ENCODE measurements around the gene LGALS7. TPM values are rescaled to one million over a fixed set of nuclear protein-coding genes. Genes with fewer than 3 reads are reported as not detected.
"Not testable (repeated sequence)": the region's sequence is repeated elsewhere in the genome, so short reads cannot be mapped to it uniquely, and the experiment has no call there.

The LGALS7 gene
- not detected in 2 replicates for total RNA-seq

DNA sequence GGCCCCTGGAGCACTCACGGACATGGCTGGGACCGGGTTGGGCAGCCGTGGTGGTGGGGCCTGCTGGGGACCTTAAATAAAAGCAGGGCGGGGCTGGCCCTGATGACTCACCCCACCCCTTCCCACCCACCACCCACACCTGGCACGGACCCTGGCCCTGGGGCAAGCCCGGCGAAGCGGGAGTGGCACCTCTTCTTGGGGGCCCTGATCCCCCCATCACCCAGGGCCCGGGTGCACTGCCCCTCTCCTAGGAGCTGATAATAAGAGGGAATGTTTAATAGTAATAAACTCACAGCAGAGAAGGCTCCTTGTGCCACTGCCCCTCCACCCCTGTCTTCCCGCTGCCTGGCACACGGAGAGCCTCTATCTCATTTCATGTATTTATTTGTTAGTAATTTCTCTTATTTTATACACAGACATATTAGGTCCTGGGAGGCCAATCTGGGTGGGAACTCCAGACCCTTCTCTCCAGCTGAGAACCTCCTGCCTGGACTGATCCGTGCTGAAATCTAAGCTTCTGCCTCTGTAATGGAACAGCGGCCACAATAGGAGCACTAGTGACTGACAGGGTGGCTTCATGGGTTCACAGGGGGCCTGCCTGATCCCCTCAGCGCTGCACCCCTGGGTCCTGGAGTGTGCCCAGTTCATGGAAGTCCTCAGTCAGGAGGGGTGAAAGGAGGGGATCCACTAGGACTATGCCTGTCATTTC, at the start of gene LGALS7:
LGALS7 (minus strand) TSS at position 49 of the 709 bp plus-strand sequence; CDS start at position 24, 25 bp downstream.
- no peak within 1 kb of the TSS for H3K27ac Mint-ChIP-seq
- peaks cover 6% of the 10 kb centered on the region for H3K4me1 Mint-ChIP-seq
- intact Hi-C loops (cut with micrococcal nuclease) = no loop called here
- no peaks in the 10 kb centered on the region for H3K9me3 Mint-ChIP-seq
- H3K4me3 Mint-ChIP-seq = no peak within 1 kb of the TSS
- H3K27me3 Mint-ChIP-seq = peaks cover 1% of the 10 kb centered on the region
- no peaks in the 10 kb centered on the region for H3K36me3 Mint-ChIP-seq (ENCODE audit: low read depth)
- DNase-seq = no peak

GRCh38 chr19:38821230-38821825, 48.0 kb upstream of the LGALS7 start:
- H3K9me3 Mint-ChIP-seq; H3K4me1 Mint-ChIP-seq; H3K27ac Mint-ChIP-seq; H3K4me3 Mint-ChIP-seq; H3K27me3 Mint-ChIP-seq; intact Hi-C loops (cut with micrococcal nuclease); DNase-seq: not testable (repeated sequence)
- peaks cover 46% of the 10 kb centered on the region for H3K36me3 Mint-ChIP-seq (ENCODE audit: low read depth)

DNA sequence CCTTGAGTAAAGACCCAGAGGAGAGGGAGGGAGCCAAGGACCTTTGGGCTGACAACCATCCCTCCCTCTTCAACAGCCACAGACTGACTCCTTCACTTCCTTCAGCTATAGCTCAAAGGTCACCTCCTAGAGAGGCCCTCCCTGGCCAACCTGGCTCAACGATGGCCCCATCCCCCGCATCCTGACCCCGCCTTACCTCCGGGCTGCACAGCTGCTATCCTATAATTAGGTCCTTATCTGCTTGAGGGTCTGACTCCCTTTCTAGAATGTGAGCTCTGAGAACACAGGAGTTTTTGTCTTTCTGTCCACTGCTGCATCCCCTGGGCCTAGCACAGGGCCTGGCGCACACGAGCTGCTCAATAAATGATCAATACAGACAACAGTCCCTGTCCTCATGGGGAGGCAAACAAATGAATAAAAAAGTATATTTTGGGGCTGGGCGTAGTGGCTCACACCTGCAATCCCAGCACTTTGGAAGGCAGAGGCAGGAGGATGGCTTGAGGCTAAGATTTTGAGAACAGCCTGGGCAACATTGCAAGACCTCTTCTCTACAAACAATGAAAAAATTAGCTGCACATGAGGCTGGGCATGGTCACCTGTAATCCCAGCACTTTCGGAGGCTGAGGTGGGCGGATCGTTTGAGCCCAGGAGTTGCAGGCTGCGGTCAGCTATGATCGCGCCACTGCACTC, 46.1 kb upstream of the LGALS7 start:
- Mint-ChIP-seq H3K4me1 (no peaks in the 10 kb centered on the region), H3K9me3 (no peaks in the 10 kb centered on the region), H3K27ac (no peak overlapping the region), H3K4me3 (no peak overlapping the region), H3K36me3 (ENCODE audit: low read depth) (peaks cover 49% of the 10 kb centered on the region), H3K27me3 (no peaks in the 10 kb centered on the region)
- intact Hi-C loops (cut with micrococcal nuclease) = no loop called here
- no peak for DNase-seq

GRCh38 chr19:38817081-38817480, 43.8 kb upstream of the LGALS7 start:
- intact Hi-C loops (cut with micrococcal nuclease) = no loop called here
- Mint-ChIP-seq H3K4me1 (no peaks in the 10 kb centered on the region), H3K27ac (no peak overlapping the region), H3K9me3 (no peaks in the 10 kb centered on the region), H3K4me3 (no peak overlapping the region), H3K27me3 (no peaks in the 10 kb centered on the region), H3K36me3 (ENCODE audit: low read depth) (peaks cover 29% of the 10 kb centered on the region)
- no peak for DNase-seq

DNA sequence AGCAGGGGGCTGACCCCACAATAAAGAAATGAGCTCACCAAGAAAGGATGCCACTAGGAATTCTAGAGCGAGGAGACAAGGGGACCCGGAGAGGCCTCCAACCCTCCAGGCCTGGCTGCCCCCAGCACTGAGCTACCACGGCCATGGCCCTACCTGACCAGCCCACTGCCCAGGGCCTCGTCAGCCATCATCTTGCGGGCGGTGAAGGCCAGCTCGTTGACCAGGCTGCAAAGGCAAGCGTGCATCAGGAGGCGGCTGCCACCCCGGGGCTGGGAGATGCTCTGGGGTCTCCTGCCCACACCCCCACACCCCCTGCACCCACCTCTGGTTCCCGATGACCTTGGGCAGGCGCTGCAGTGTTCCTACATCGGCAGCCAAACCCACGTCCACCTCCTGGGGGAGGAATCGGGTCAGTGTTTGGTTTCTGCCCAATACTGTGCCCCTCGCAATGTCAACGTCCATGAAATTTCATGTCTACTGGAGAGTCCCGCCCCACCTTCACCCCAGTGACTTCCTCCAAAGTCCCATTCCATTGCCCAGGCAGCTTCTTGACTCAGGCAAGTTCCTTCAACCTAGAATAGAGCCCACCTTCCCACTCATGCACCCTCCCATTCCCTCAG, 42.9 kb upstream of the LGALS7 start:
- no peak for DNase-seq
- Mint-ChIP-seq H3K9me3 (no peaks in the 10 kb centered on the region), H3K4me1 (no peaks in the 10 kb centered on the region), H3K4me3 (no peak overlapping the region), H3K36me3 (ENCODE audit: low read depth) (peaks cover 25% of the 10 kb centered on the region), H3K27me3 (no peaks in the 10 kb centered on the region), H3K27ac (no peak overlapping the region)
- intact Hi-C loops (cut with micrococcal nuclease) = no loop called here

- Mint-ChIP-seq H3K36me3 (ENCODE audit: low read depth) (peaks cover 16% of the 10 kb centered on the region), H3K27me3 (no peaks in the 10 kb centered on the region), H3K4me1 (no peaks in the 10 kb centered on the region), H3K27ac (no peak overlapping the region), H3K9me3 (no peaks in the 10 kb centered on the region), H3K4me3 (no peak overlapping the region)
- DNase-seq = no peak
- intact Hi-C loops (cut with micrococcal nuclease) = no loop called here
Measured at GRCh38 chr19:38815059-38816001, 42.0 kb upstream of the LGALS7 start.

DNA sequence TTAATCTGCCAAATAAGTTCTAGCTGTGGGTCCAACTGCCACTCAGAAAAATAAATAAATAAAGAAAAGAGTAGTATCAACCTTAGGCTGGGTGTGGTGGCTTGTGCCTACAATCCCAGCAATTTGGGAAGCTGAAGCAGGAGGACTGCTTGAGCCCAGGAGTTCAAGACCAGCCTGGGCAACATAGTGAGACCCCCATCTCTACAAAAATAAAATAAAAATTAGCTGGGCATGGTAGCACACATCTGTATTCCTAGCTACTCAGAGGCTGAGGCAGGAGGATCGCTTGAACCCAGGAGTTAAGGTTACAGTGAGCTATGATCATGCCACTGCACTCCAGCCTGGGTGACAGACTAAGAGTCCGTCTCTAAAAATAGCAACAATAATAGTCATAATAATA, 40.6 kb upstream of the LGALS7 start:
- peaks cover 14% of the 10 kb centered on the region for H3K36me3 Mint-ChIP-seq (ENCODE audit: low read depth)
- H3K4me1 Mint-ChIP-seq; H3K27me3 Mint-ChIP-seq; H3K9me3 Mint-ChIP-seq; intact Hi-C loops (cut with micrococcal nuclease); DNase-seq; H3K27ac Mint-ChIP-seq; H3K4me3 Mint-ChIP-seq: not testable (repeated sequence)

DNA sequence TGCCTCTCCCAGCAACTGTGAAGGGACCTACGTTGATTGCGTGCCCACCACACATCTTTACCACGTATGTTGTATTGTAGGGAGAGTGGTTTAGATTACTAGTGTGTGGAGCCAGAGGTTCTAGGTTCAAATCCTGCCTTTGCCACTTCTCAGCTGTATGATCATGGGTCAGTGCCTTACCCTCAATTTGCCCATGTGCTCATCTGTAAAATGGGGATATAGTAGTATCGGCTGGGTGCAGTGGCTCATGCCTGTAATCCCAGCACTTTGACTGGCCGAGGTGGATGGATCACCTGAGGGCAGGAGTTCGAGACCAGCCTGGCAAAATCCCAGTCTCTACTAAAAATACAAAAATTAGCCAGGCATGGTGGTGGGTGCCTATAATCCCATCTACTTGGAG, 40.0 kb upstream of the LGALS7 start:
- no peaks in the 10 kb centered on the region for H3K9me3 Mint-ChIP-seq
- no peaks in the 10 kb centered on the region for H3K4me1 Mint-ChIP-seq
- no peak overlapping the region for H3K27ac Mint-ChIP-seq
- peaks cover 14% of the 10 kb centered on the region for H3K36me3 Mint-ChIP-seq (ENCODE audit: low read depth)
- H3K27me3 Mint-ChIP-seq = no peaks in the 10 kb centered on the region
- no peak for DNase-seq
- intact Hi-C loops (cut with micrococcal nuclease) = no loop called here
- H3K4me3 Mint-ChIP-seq = no peak overlapping the region

GRCh38 chr19:38812841-38813320, 39.6 kb upstream of the LGALS7 start, which contains the start of gene LGALS4:
TSS of gene LGALS4 (minus strand) at chr19:38812945. CDS start at chr19:38812886, 59 bp downstream.
- H3K27me3 Mint-ChIP-seq = no peaks in the 10 kb centered on the region
- intact Hi-C loops (cut with micrococcal nuclease) = no loop called here
- H3K27ac Mint-ChIP-seq = no peak within 1 kb of the TSS
- H3K9me3 Mint-ChIP-seq = no peaks in the 10 kb centered on the region
- H3K36me3 Mint-ChIP-seq (ENCODE audit: low read depth) = peaks cover 14% of the 10 kb centered on the region
- no peaks in the 10 kb centered on the region for H3K4me1 Mint-ChIP-seq
- DNase-seq = no peak
- no peak within 1 kb of the TSS for H3K4me3 Mint-ChIP-seq

DNA sequence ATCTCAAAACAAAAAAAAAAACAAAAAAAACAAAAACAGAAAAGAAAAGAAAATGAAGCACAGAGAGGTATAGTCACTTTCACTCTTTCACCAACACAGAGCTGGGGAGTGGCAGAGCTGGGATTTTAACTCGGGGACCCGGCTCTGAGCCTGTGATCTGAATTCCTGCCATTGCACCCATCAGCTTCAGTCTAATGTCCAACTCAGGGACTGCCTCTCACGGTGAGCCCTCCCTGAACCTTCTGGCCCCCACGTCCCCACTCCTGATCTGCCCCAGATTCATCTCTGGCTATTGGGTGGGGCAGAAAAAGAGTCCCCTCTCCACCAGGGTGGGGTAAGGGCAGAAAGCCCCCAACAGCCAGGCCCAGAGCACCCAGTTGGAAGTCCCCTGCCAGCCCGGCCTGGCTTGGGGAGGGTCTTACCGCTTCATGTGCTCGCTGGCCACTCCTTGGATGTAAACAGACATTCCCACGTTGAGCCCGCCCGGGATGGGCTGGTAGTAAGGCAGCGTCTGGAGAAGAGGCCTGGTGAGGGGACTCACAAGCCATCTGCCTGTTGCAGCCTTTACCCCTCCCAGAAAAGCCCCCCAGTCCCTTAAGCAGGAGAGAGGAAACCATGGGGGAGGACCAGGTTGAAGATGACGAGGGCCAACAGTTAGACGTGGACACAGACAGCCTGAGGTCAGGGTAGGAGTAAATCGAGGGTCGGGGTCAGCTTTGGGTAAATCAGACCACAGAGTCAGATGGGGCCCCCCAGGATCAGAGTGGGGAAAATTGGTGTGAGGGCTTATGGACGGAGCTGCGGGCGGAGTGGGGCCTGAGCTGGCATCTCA, 38.9 kb upstream of the LGALS7 start:
- Mint-ChIP-seq H3K27me3 (no peaks in the 10 kb centered on the region), H3K9me3 (no peaks in the 10 kb centered on the region), H3K4me3 (no peak overlapping the region), H3K27ac (no peak overlapping the region), H3K4me1 (no peaks in the 10 kb centered on the region), H3K36me3 (ENCODE audit: low read depth) (peaks cover 14% of the 10 kb centered on the region)
- no peak for DNase-seq
- intact Hi-C loops (cut with micrococcal nuclease) = no loop called here

- no peaks in the 10 kb centered on the region for H3K9me3 Mint-ChIP-seq
- H3K4me1 Mint-ChIP-seq = peaks cover 5% of the 10 kb centered on the region
- no peak overlapping the region for H3K27ac Mint-ChIP-seq
- H3K36me3 Mint-ChIP-seq (ENCODE audit: low read depth) = peaks cover 2% of the 10 kb centered on the region
- H3K4me3 Mint-ChIP-seq = no peak overlapping the region
- intact Hi-C loops (cut with micrococcal nuclease) = no loop called here
- H3K27me3 Mint-ChIP-seq = no peaks in the 10 kb centered on the region
- DNase-seq = no peak
Measured at GRCh38 chr19:38809592-38810252, 36.4 kb upstream of the LGALS7 start.

GRCh38 chr19:38808741-38809140, 35.4 kb upstream of the LGALS7 start:
- H3K4me1 Mint-ChIP-seq = peaks cover 5% of the 10 kb centered on the region
- no peaks in the 10 kb centered on the region for H3K27me3 Mint-ChIP-seq
- no peak overlapping the region for H3K27ac Mint-ChIP-seq
- H3K4me3 Mint-ChIP-seq = no peak overlapping the region
- no peak for DNase-seq
- no peaks in the 10 kb centered on the region for H3K9me3 Mint-ChIP-seq
- intact Hi-C loops (cut with micrococcal nuclease) = no loop called here
- H3K36me3 Mint-ChIP-seq (ENCODE audit: low read depth) = peaks cover 2% of the 10 kb centered on the region
